Left ventricle myocardium inferior (tissue), 1 donor: Measurements from ENCODE around the gene CCDC188. TPM values are rescaled to one million over a fixed set of nuclear protein-coding genes. Genes with fewer than 3 reads are reported as not detected.

Experiments
- DNase-seq: peaks from one replicate; pipeline ENCODE4 v3.0.0-alpha.2; 2020
- H3K27ac ChIP-seq: fragments of 200-600 bp; replicated peaks from 2 replicates; pipeline ENCODE4 v1.8.0; 2021
- H3K27me3 ChIP-seq: fragments of 200-600 bp; 2 replicates; pipeline ENCODE4 v1.8.0; 2021; ENCODE audit warnings: low read depth
- H3K36me3 ChIP-seq: fragments of 200-600 bp; 2 replicates; pipeline ENCODE4 v1.8.0; 2021
- H3K4me1 ChIP-seq: fragments of 200-600 bp; 2 replicates; pipeline ENCODE4 v1.8.0; 2021
- H3K4me3 ChIP-seq: fragments of 200-600 bp; 2 replicates; pipeline ENCODE4 v1.8.0; 2021; ENCODE audit warnings: mild to moderate bottlenecking, moderate library complexity
- H3K9me3 ChIP-seq: fragments of 200-600 bp; replicated peaks from 2 replicates; pipeline ENCODE4 v1.8.0; 2021
- CTCF ChIP-seq: fragments of 200-600 bp; IDR thresholded peaks from 2 replicates; pipeline ENCODE4 v1.8.0; 2021; ENCODE audit warnings: antibody characterized with exemption, mild to moderate bottlenecking, borderline replicate concordance
- intact Hi-C: fragments of 100-400 bp; cut with micrococcal nuclease; formaldehyde crosslinking; loops from one replicate; pipeline ENCODE4 v1.11.0; 2022
- total RNA-seq: library from RNA; stranded (reverse); fragmentation: NEBNext Ultra II Directional; extraction: Animal tissue kit (Norgen Biotek cat#: 25700); gene quantifications from one replicate; pipeline ENCODE4 v1.2.1, GENCODE V29; 2021
- donor health status: DM: no; HTN: yes; CAD: no; lungs with severe emphysema.

CCDC188 gene
- total RNA-seq, 1 donor from 2014 or later: not detected

GRCh38 chr22:20192293-20192971 lies 41.6 kb upstream of the CCDC188 start:
- no peak overlapping the region for H3K27ac ChIP-seq
- intact Hi-C loops: no loop called here
- H3K36me3 ChIP-seq: no peaks in the 10 kb centered on the region
- no peaks in the 10 kb centered on the region for H3K9me3 ChIP-seq
- H3K27me3 ChIP-seq: no peaks in the 10 kb centered on the region
- no peak for DNase-seq
- no peak overlapping the region for H3K4me3 ChIP-seq
- no peak for TF ChIP-seq CTCF
- H3K4me1 ChIP-seq: no peaks in the 10 kb centered on the region

- TF ChIP-seq CTCF: no peak
- Histone ChIP-seq H3K9me3 (no peaks in the 10 kb centered on the region), H3K27ac (no peak overlapping the region), H3K27me3 (no peaks in the 10 kb centered on the region), H3K4me1 (no peaks in the 10 kb centered on the region), H3K36me3 (no peaks in the 10 kb centered on the region), H3K4me3 (no peak overlapping the region)
- intact Hi-C loops: no loop called here
- no peak for DNase-seq
Observed at GRCh38 chr22:20191803-20192202, 40.9 kb upstream of the CCDC188 start.

- H3K27me3 ChIP-seq: no peaks in the 10 kb centered on the region
- no peak for DNase-seq
- no peaks in the 10 kb centered on the region for H3K9me3 ChIP-seq
- H3K36me3 ChIP-seq: no peaks in the 10 kb centered on the region
- TF ChIP-seq CTCF: no peak
- intact Hi-C loops: no loop called here
- no peaks in the 10 kb centered on the region for H3K4me1 ChIP-seq
- no peak overlapping the region for H3K27ac ChIP-seq
- no peak overlapping the region for H3K4me3 ChIP-seq
Observed at GRCh38 chr22:20191000-20191515, 40.2 kb upstream of the CCDC188 start.

GRCh38 chr22:20188567-20188877 lies 37.7 kb upstream of the CCDC188 start:
- TF ChIP-seq CTCF: no peak
- Histone ChIP-seq H3K4me3 (no peak overlapping the region), H3K36me3 (no peaks in the 10 kb centered on the region), H3K27me3 (peaks cover 11% of the 10 kb centered on the region), H3K9me3 (no peaks in the 10 kb centered on the region), H3K27ac (no peak overlapping the region), H3K4me1 (no peaks in the 10 kb centered on the region)
- no peak for DNase-seq
- intact Hi-C loops: no loop called here

GRCh38 chr22:20187777-20188566 lies 37.1 kb upstream of the CCDC188 start:
- Histone ChIP-seq H3K9me3 (no peaks in the 10 kb centered on the region), H3K36me3 (no peaks in the 10 kb centered on the region), H3K27me3 (peaks cover 11% of the 10 kb centered on the region), H3K4me3 (no peak overlapping the region), H3K4me1 (no peaks in the 10 kb centered on the region), H3K27ac (no peak overlapping the region)
- intact Hi-C loops: no loop called here
- no peak for TF ChIP-seq CTCF
- no peak for DNase-seq
